Psoas muscle (tissue), 8 donors: ENCODE data around the gene ATG4A. TPM values are rescaled to one million over a fixed set of nuclear protein-coding genes. Genes with fewer than 3 reads are reported as not detected.

Experiments used
- ATAC-seq, 4 donors: fragments of 200-7000 bp; cut with Tn5 transposase; one replicate each; pipeline ENCODE4 v1.9.1; 2020; ENCODE audit warnings: moderate library complexity in 3 of 4, mild to moderate bottlenecking in 2 of 4
- DNase-seq, 2 donors: peaks; one replicate each; pipeline ENCODE4 v3.0.0-alpha.2; 2020
- H3K27ac ChIP-seq: fragments of 200-600 bp; one replicate; pipeline ENCODE4 v1.8.0; 2022
- H3K27me3 ChIP-seq, 3 donors: fragments of 200-600 bp in 1 of 3; one replicate each; pipeline versions ENCODE4 v1.6.1 to v1.8.0; 2013 to 2022; ENCODE audit warnings: low read length in 2 of 3, mild to moderate bottlenecking in 2 of 3, moderate library complexity in 1 of 3; ENCODE audit not compliant: insufficient read depth in 3 of 3
- H3K36me3 ChIP-seq, 2 donors: fragments of 200-600 bp in 1 of 2; one replicate each; pipeline versions ENCODE4 v1.6.1 to v1.8.0; 2013 to 2022; ENCODE audit warnings: low read depth in 1 of 2, mild to moderate bottlenecking in 1 of 2, moderate library complexity in 1 of 2; ENCODE audit not compliant: insufficient read depth in 1 of 2
- H3K4me1 ChIP-seq: fragments of 200-600 bp; one replicate; pipeline ENCODE4 v1.8.0; 2022
- H3K4me3 ChIP-seq: fragments of 200-600 bp; one replicate; pipeline ENCODE4 v1.8.0; 2022; ENCODE audit warnings: mild to moderate bottlenecking
- H3K9me3 ChIP-seq: fragments of 200-600 bp; one replicate; pipeline ENCODE4 v1.8.0; 2022
- CTCF ChIP-seq: fragments of 200-600 bp; IDR thresholded peaks from one replicate; pipeline ENCODE4 v1.8.0; 2022; ENCODE audit warnings: antibody characterized with exemption
- WGBS, 3 donors: extraction: QIAGEN DNeasy Blood & Tissue Kit; methylation state at CpG; one replicate each; pipeline versions ENCODE4 v1.1.6 to v1.1.7; 2013; 5-methylcytosine and 5-hydroxymethylcytosine counted together
- intact Hi-C, 2 donors: fragments of 100-400 bp; cut with DNase I; formaldehyde crosslinking; loops; one replicate each; pipeline versions ENCODE4 v1.11.0 to v1.14.2; 2022
- polyA plus RNA-seq, 3 donors: library from polyadenylated mRNA; stranded (reverse); fragments of 200-250 nt; gene quantifications; one replicate each; pipeline ENCODE4 v1.2.3, GENCODE V29; 2013
- total RNA-seq, 4 donors: library from RNA; stranded (reverse); fragmentation: NEBNext Ultra II Directional in 2 of 4; extraction: Animal tissue kit (Norgen Biotek cat#: 25700) in 2 of 4; gene quantifications; one replicate each; pipeline versions ENCODE4 v1.2.1 to v1.2.4, GENCODE V29; 2021 to 2023
- donor health status: healthy with polysubstance abuse.
- donor health status: DM: no; HTN: no; CAD: no; lungs with moderate emphysema.
- donor health status: Bipolar disorder and iron deficiency.
- donor health status: healthy.
- donor health status: DM: yes; HTN: yes; CAD: no.
- donor health status: DM: no; HTN: no; CAD: no.
- donor health status: DM: no; HTN: no; CAD: no.
- donor health status: DM: yes; HTN: yes; CAD: no.

The ATG4A gene
- total and polyA plus RNA-seq, 7 donors = 14.7 to 35.1 (median 22.3) TPM

- ATAC-seq (no peak), DNase-seq (no peak)
- WGBS, 3 donors = 77 to 91% (median 78%) methylated on average over 7 of the region's 7 CpGs
- no peaks in the 10 kb centered on the region for H3K9me3 ChIP-seq
- H3K4me3 ChIP-seq = no peak overlapping the region
- H3K27ac ChIP-seq = no peak overlapping the region
- H3K4me1 ChIP-seq = no peaks in the 10 kb centered on the region
- no peak for TF ChIP-seq CTCF
- H3K36me3 ChIP-seq = no peaks in the 10 kb centered on the region
- peaks cover 0 to 14% (median 0%) of the 10 kb centered on the region in 3 donors for H3K27me3 ChIP-seq
- intact Hi-C loops = no loop called here
Observed at GRCh38 chrX:108163333-108164082, 71.9 kb downstream of the ATG4A start.

GRCh38 chrX:108165383-108166111 lies 74.0 kb downstream of the ATG4A start:
- 64 to 85% (median 84%) methylated on average over 7 of the region's 7 CpGs for WGBS, 3 donors
- H3K27ac ChIP-seq = no peak overlapping the region
- TF ChIP-seq CTCF = no peak

GRCh38 chrX:108167211-108167872 lies 75.8 kb downstream of the ATG4A start:
- H3K27ac ChIP-seq = no peak overlapping the region
- intact Hi-C loops = no loop called here
- H3K9me3 ChIP-seq = no peaks in the 10 kb centered on the region
- no peak for TF ChIP-seq CTCF
- ATAC-seq = peak in 2 of 4 donors; percentile 42 to 59
- no peak for DNase-seq
- H3K4me3 ChIP-seq = no peak overlapping the region
- peaks cover 0 to 21% (median 0%) of the 10 kb centered on the region in 3 donors for H3K27me3 ChIP-seq
- H3K36me3 ChIP-seq = no peaks in the 10 kb centered on the region
- H3K4me1 ChIP-seq = no peaks in the 10 kb centered on the region
- 73 to 77% (median 75%) methylated on average over 5 of the region's 5 CpGs for WGBS, 3 donors

More at GRCh38 chrX:108165383-108166111, 74.0 kb downstream of the ATG4A start:
- intact Hi-C loops = no loop called here
- no peak overlapping the region for H3K4me3 ChIP-seq
- no peaks in the 10 kb centered on the region for H3K9me3 ChIP-seq
- H3K27me3 ChIP-seq = peaks cover 0 to 14% (median 0%) of the 10 kb centered on the region in 3 donors
- ATAC-seq = no peak
- H3K4me1 ChIP-seq = no peaks in the 10 kb centered on the region
- DNase-seq = no peak
- H3K36me3 ChIP-seq = no peaks in the 10 kb centered on the region

GRCh38 chrX:108168961-108169740 lies 77.6 kb downstream of the ATG4A start:
- ATAC-seq (no peak), DNase-seq (no peak)
- Histone ChIP-seq H3K27ac (no peak overlapping the region), H3K4me1 (no peaks in the 10 kb centered on the region), H3K27me3 (peaks cover 0 to 12% (median 0%) of the 10 kb centered on the region in 3 donors), H3K9me3 (no peaks in the 10 kb centered on the region), H3K36me3 (no peaks in the 10 kb centered on the region), H3K4me3 (no peak overlapping the region)
- 77 to 93% (median 92%) methylated on average over 9 of the region's 9 CpGs for WGBS, 3 donors
- intact Hi-C loops = no loop called here
- TF ChIP-seq CTCF = no peak
